Right lobe of liver (tissue), 4 donors: Measurements from ENCODE around the gene TGFB2.

Experiments
- POLR2A ChIP-seq: fragments of 450-650 bp; IDR thresholded peaks from one replicate; pipeline ENCODE4 v1.6.1; 2017; ENCODE audit warnings: antibody characterized with exemption, mild to moderate bottlenecking
- TF ChIP-seq, protein P1 (sequence below), 4 donors: fragments of 200-600 bp in 3 of 4; fragments of 450-650 bp in 1 of 4; IDR thresholded peaks; one replicate each; pipeline versions ENCODE4 v1.5.1 to v1.8.0; 2016 to 2022; ENCODE audit warnings: antibody characterized with exemption in 4 of 4, mild to moderate bottlenecking in 2 of 4
- donor health status: DM: no; HTN: no; CAD: no.
- donor health status: DM: no; HTN: no; CAD: no.
- donor health status: DM: no; HTN: yes; CAD: no.

DNA sequence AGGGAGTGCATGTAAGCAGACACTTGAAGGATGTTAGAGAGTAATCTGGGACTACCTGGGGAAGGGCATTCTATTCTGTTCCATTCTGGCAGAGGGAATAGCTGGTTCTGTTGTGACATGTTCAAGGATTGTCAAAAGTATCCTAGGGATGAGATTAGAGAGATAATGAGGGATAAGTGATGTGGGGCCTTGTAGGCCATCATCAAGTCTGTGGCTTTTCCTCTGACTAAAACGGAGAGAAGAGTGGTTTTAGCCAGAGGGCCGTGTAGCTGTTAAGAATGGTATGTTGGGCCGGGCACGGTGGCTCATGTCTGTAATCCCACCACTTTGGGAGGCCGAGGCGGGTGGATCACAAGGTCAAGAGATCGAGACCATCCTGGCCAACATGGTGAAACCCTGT is 23.6 kb downstream of the TGFB2 start:
- TF ChIP-seq, protein P1, sequence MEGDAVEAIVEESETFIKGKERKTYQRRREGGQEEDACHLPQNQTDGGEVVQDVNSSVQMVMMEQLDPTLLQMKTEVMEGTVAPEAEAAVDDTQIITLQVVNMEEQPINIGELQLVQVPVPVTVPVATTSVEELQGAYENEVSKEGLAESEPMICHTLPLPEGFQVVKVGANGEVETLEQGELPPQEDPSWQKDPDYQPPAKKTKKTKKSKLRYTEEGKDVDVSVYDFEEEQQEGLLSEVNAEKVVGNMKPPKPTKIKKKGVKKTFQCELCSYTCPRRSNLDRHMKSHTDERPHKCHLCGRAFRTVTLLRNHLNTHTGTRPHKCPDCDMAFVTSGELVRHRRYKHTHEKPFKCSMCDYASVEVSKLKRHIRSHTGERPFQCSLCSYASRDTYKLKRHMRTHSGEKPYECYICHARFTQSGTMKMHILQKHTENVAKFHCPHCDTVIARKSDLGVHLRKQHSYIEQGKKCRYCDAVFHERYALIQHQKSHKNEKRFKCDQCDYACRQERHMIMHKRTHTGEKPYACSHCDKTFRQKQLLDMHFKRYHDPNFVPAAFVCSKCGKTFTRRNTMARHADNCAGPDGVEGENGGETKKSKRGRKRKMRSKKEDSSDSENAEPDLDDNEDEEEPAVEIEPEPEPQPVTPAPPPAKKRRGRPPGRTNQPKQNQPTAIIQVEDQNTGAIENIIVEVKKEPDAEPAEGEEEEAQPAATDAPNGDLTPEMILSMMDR (IDR thresholded peaks at IDR 0.05) = no peak
- TF ChIP-seq POLR2A = no peak
